Erythroblast (primary cell): ENCODE measurements around the gene NTM.

ENCODE experiments used
- GATA1 ChIP-seq: IDR thresholded peaks from 2 replicates; pipeline ENCODE4 v1.6.1; 2011; ENCODE audit warnings: low read depth, mild to moderate bottlenecking, control low read depth, low read length, moderate library complexity
- POLR2A ChIP-seq: IDR thresholded peaks from 2 replicates; pipeline ENCODE4 v1.6.1; 2011; ENCODE audit warnings: mild to moderate bottlenecking, low read length

DNA sequence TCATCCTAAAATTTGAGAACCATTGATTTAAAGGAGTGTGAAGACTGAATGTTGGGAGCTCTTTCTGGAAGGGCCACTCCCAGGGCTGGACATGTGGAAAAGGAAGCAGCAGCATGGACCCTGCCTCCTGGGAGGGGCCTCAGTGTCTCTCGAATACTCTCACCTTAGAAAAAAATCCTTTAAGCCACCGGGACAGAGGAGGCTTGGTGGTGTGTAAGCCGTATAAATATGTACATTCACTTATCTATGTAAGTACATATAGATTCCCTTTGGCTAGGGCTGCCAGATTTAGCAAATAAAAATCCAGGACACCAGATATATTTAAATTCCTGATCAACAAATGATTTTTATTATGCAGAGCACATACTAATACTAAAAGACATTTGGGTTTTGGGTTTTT, 17.6 kb downstream of the NTM start:
- TF ChIP-seq POLR2A: no peak
- no peak for TF ChIP-seq GATA1
